HG03103 (cell line): ENCODE data around the gene ESRRA.

Experiments used
- ATAC-seq: cut with Tn5 transposase; IDR thresholded peaks from one replicate; pipeline ENCODE4 v1.9.1; 2021; ENCODE audit warnings: low read depth; ENCODE audit not compliant: unreplicated experiment

The ESRRA gene

GRCh38 chr11:64344787-64345186, 39.5 kb downstream of the ESRRA start:
- no peak for ATAC-seq

GRCh38 chr11:64347193-64347867, 42.0 kb downstream of the ESRRA start:
- no peak for ATAC-seq

- ATAC-seq, result no peak
Observed at GRCh38 chr11:64348383-64349024, 43.2 kb downstream of the ESRRA start.

- no peak for ATAC-seq
Observed at GRCh38 chr11:64349025-64349387, 43.7 kb downstream of the ESRRA start.

GRCh38 chr11:64349404-64349803, 44.1 kb downstream of the ESRRA start:
- ATAC-seq, result no peak

- no peak for ATAC-seq
Observed at GRCh38 chr11:64351136-64351631, 45.9 kb downstream of the ESRRA start.

- ATAC-seq, result no peak
Observed at GRCh38 chr11:64352099-64352994, 47.0 kb downstream of the ESRRA start.

- no peak for ATAC-seq
Observed at GRCh38 chr11:64352995-64353714, 47.8 kb downstream of the ESRRA start.

- no peak for ATAC-seq
Observed at GRCh38 chr11:64353715-64354506, 48.6 kb downstream of the ESRRA start.

- no peak for ATAC-seq
Observed at GRCh38 chr11:64355078-64355940, 50.0 kb downstream of the ESRRA start.

- ATAC-seq, result no peak
Observed at GRCh38 chr11:64356498-64357411, 51.4 kb downstream of the ESRRA start.

- no peak for ATAC-seq
Observed at GRCh38 chr11:64357446-64357845, 52.1 kb downstream of the ESRRA start.

- ATAC-seq, result no peak
Observed at GRCh38 chr11:64357904-64358535, 52.7 kb downstream of the ESRRA start.

- ATAC-seq, result no peak
Observed at GRCh38 chr11:64358536-64358906, 53.2 kb downstream of the ESRRA start.

- ATAC-seq, result peak; percentile 51
Observed at GRCh38 chr11:64358907-64359711, 53.8 kb downstream of the ESRRA start, which contains the start of gene RPS6KA4. Gene RPS6KA4, plus strand, starts transcription at chr11:64359162. Its CDS starts 74 bp downstream, at chr11:64359236.

GRCh38 chr11:64359712-64360445, 54.6 kb downstream of the ESRRA start:
- ATAC-seq, result no peak
